Mesothelial cell of epicardium (in vitro differentiated cells): ENCODE measurements around the gene KMT2C. TPM values are rescaled to one million over a fixed set of nuclear protein-coding genes. Genes with fewer than 3 reads are reported as not detected.

Experiments
- DNase-seq, 2 experiments: peaks; one replicate each; pipeline ENCODE4 v3.0.0; 2021; ENCODE audit warnings: low spot score in 2 of 2; ENCODE audit not compliant: unreplicated experiment in 2 of 2
- H3K27ac Mint-ChIP-seq: 2 replicates; pipeline ENCODE4 v1.8.0; 2021; ENCODE audit warnings: mixed read lengths
- H3K27me3 Mint-ChIP-seq: 2 replicates; pipeline ENCODE4 v1.8.0; 2021; ENCODE audit warnings: low read depth, mixed read lengths
- H3K36me3 Mint-ChIP-seq: 2 replicates; pipeline ENCODE4 v1.8.0; 2021; ENCODE audit warnings: mixed read lengths
- H3K4me1 Mint-ChIP-seq: 2 replicates; pipeline ENCODE4 v1.8.0; 2021; ENCODE audit warnings: mixed read lengths
- H3K4me3 Mint-ChIP-seq: 2 replicates; pipeline ENCODE4 v1.8.0; 2021; ENCODE audit warnings: mild to moderate bottlenecking, moderate library complexity, mixed read lengths
- H3K9me3 Mint-ChIP-seq: 2 replicates; pipeline ENCODE4 v1.8.0; 2021; ENCODE audit warnings: mixed read lengths
- CTCF ChIP-seq: fragments of 200-600 bp; sonication (generic); IDR thresholded peaks from one replicate; pipeline ENCODE4 v1.5.0; 2021; ENCODE audit warnings: antibody characterized with exemption; ENCODE audit not compliant: unreplicated experiment
- total RNA-seq: library from RNA; stranded (reverse); gene quantifications from 3 replicates; pipeline ENCODE4 v1.2.1, GENCODE V29; 2021

Gene KMT2C
- total RNA-seq, 1 donor from 2014 or later = 108 TPM

GRCh38 chr7:152336754-152337368, 98.9 kb downstream of the KMT2C start:
- Mint-ChIP-seq H3K27ac (no peak overlapping the region), H3K9me3 (no peaks in the 10 kb centered on the region), H3K4me1 (peaks cover 22% of the 10 kb centered on the region), H3K36me3 (peaks cover 3% of the 10 kb centered on the region), H3K4me3 (no peak overlapping the region), H3K27me3 (no peaks in the 10 kb centered on the region)
- DNase-seq = no peak
- TF ChIP-seq CTCF = no peak

GRCh38 chr7:152335900-152336571, 99.8 kb downstream of the KMT2C start:
- no peak for TF ChIP-seq CTCF
- Mint-ChIP-seq H3K4me3 (no peak overlapping the region), H3K27ac (peak overlapping the region; percentile 40)

GRCh38 chr7:152333134-152333533, 102.7 kb downstream of the KMT2C start:
- H3K4me3 Mint-ChIP-seq = no peak overlapping the region
- H3K9me3 Mint-ChIP-seq = no peaks in the 10 kb centered on the region
- DNase-seq = no peak
- H3K4me1 Mint-ChIP-seq = peaks cover 10% of the 10 kb centered on the region
- H3K27me3 Mint-ChIP-seq = no peaks in the 10 kb centered on the region
- no peak overlapping the region for H3K27ac Mint-ChIP-seq
- no peak for TF ChIP-seq CTCF
- peaks cover 10% of the 10 kb centered on the region for H3K36me3 Mint-ChIP-seq

More at GRCh38 chr7:152335900-152336571, 99.8 kb downstream of the KMT2C start:
- Mint-ChIP-seq H3K9me3 (no peaks in the 10 kb centered on the region), H3K4me1 (peaks cover 17% of the 10 kb centered on the region), H3K36me3 (peaks cover 3% of the 10 kb centered on the region), H3K27me3 (no peaks in the 10 kb centered on the region)
- DNase-seq = no peak

- Mint-ChIP-seq H3K9me3 (no peaks in the 10 kb centered on the region), H3K27ac (no peak overlapping the region), H3K36me3 (peaks cover 12% of the 10 kb centered on the region), H3K27me3 (no peaks in the 10 kb centered on the region), H3K4me1 (peaks cover 4% of the 10 kb centered on the region), H3K4me3 (no peak overlapping the region)
- TF ChIP-seq CTCF = no peak
- no peak for DNase-seq
These were observed 105.0 kb downstream of the KMT2C start for GRCh38 chr7:152330827-152331226.

- no peak for TF ChIP-seq CTCF
- Mint-ChIP-seq H3K36me3 (peaks cover 15% of the 10 kb centered on the region), H3K9me3 (no peaks in the 10 kb centered on the region), H3K4me3 (no peak overlapping the region), H3K27ac (no peak overlapping the region), H3K4me1 (no peaks in the 10 kb centered on the region), H3K27me3 (no peaks in the 10 kb centered on the region)
- DNase-seq = no peak
These were observed 106.3 kb downstream of the KMT2C start for GRCh38 chr7:152329469-152329868.
